ENCODE results near the gene CSNK1D.

CSNK1D gene

GRCh38 chr17:82216301-82217119 lies 57.0 kb downstream of the CSNK1D start:
- peaks cover 6% of the 10 kb centered on the region; the same call in 1 of the 2 replicates for H3K79me2 ChIP-seq (ENCODE audit: insufficient read depth, low read length)
- H3K4me1 ChIP-seq (ENCODE audit: insufficient read depth, low read length, poor library complexity, severe bottlenecking), result peaks cover 34% of the 10 kb centered on the region
- H3K4me3 ChIP-seq (ENCODE audit: low read length, poor library complexity, severe bottlenecking), result no peak overlapping the region
- no peak overlapping the region for H2AFZ ChIP-seq (ENCODE audit: low read length)
- H3F3A ChIP-seq (ENCODE audit: low read depth), result 0 out of 2 replicates have a peak, but pooled peaks cover 3% of the 10 kb centered on the region
- no peaks in the 10 kb centered on the region for H3K36me3 ChIP-seq (ENCODE audit: insufficient read depth, low read length)
- H4K20me1 ChIP-seq (ENCODE audit: insufficient read depth, low read length, poor library complexity, severe bottlenecking), result no peaks in the 10 kb centered on the region
- no peaks in the 10 kb centered on the region for H3K9me3 ChIP-seq (ENCODE audit: insufficient read depth, low read depth, low read length)
- H3K27me3 ChIP-seq (ENCODE audit: insufficient read depth, low read length, poor library complexity, severe bottlenecking), result no peaks in the 10 kb centered on the region
- TF ChIP-seq, protein P1, sequence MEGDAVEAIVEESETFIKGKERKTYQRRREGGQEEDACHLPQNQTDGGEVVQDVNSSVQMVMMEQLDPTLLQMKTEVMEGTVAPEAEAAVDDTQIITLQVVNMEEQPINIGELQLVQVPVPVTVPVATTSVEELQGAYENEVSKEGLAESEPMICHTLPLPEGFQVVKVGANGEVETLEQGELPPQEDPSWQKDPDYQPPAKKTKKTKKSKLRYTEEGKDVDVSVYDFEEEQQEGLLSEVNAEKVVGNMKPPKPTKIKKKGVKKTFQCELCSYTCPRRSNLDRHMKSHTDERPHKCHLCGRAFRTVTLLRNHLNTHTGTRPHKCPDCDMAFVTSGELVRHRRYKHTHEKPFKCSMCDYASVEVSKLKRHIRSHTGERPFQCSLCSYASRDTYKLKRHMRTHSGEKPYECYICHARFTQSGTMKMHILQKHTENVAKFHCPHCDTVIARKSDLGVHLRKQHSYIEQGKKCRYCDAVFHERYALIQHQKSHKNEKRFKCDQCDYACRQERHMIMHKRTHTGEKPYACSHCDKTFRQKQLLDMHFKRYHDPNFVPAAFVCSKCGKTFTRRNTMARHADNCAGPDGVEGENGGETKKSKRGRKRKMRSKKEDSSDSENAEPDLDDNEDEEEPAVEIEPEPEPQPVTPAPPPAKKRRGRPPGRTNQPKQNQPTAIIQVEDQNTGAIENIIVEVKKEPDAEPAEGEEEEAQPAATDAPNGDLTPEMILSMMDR (conservative IDR thresholded peaks at IDR 0.05; ENCODE audit: low read length), result no peak
- no peak for TF ChIP-seq EZH2phosphoT487 (IDR thresholded peaks at IDR 0.05; ENCODE audit: borderline replicate concordance)
- H3K9me2 ChIP-seq (replicated peaks; ENCODE audit: low read depth, low read length), result no peaks in the 10 kb centered on the region
- H3K9ac ChIP-seq (ENCODE audit: low read depth, low read length, poor library complexity, severe bottlenecking), result no peak overlapping the region
- H3K4me2 ChIP-seq (ENCODE audit: low read depth, low read length, poor library complexity, severe bottlenecking), result no peak overlapping the region

DNA sequence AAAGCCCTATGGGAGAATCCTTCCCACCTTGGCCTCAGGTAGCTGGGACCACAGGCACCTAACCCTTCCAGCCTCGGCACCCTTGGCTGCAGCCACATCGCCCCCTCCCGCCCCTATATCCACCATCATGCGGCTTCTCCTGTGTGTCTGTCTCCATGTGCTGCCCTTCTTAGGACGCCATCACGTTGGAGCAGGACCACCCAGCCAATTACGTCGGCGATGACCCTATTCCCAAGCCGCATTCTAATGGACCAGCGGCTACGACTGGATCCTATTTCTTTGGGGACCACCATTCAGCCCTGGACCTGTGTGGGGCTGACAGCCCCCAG lies 57.6 kb downstream of the CSNK1D start:
- 0 out of 2 replicates have a peak, but pooled peaks cover 3% of the 10 kb centered on the region for H3F3A ChIP-seq (ENCODE audit: low read depth)
- H3K4me1 ChIP-seq (ENCODE audit: insufficient read depth, low read length, poor library complexity, severe bottlenecking), result peaks cover 39% of the 10 kb centered on the region
- H3K36me3 ChIP-seq (ENCODE audit: insufficient read depth, low read length), result no peaks in the 10 kb centered on the region
- H2AFZ ChIP-seq (ENCODE audit: low read length), result no peak overlapping the region
- H3K9me2 ChIP-seq (replicated peaks; ENCODE audit: low read depth, low read length), result no peaks in the 10 kb centered on the region
- H4K20me1 ChIP-seq (ENCODE audit: insufficient read depth, low read length, poor library complexity, severe bottlenecking), result no peaks in the 10 kb centered on the region
- no peaks in the 10 kb centered on the region for H3K9me3 ChIP-seq (ENCODE audit: insufficient read depth, low read depth, low read length)
- H3K79me2 ChIP-seq (ENCODE audit: insufficient read depth, low read length), result peaks cover 11% of the 10 kb centered on the region; the same call in 1 of the 2 replicates
- no peaks in the 10 kb centered on the region for H3K27me3 ChIP-seq (ENCODE audit: insufficient read depth, low read length, poor library complexity, severe bottlenecking)
- H3K4me3 ChIP-seq (ENCODE audit: low read length, poor library complexity, severe bottlenecking), result no peak overlapping the region
- H3K4me2 ChIP-seq (ENCODE audit: low read depth, low read length, poor library complexity, severe bottlenecking), result no peak overlapping the region
- TF ChIP-seq, protein P1 (conservative IDR thresholded peaks at IDR 0.05; ENCODE audit: low read length), result no peak
- no peak for TF ChIP-seq EZH2phosphoT487 (IDR thresholded peaks at IDR 0.05; ENCODE audit: borderline replicate concordance)
- H3K9ac ChIP-seq (ENCODE audit: low read depth, low read length, poor library complexity, severe bottlenecking), result no peak overlapping the region

DNA sequence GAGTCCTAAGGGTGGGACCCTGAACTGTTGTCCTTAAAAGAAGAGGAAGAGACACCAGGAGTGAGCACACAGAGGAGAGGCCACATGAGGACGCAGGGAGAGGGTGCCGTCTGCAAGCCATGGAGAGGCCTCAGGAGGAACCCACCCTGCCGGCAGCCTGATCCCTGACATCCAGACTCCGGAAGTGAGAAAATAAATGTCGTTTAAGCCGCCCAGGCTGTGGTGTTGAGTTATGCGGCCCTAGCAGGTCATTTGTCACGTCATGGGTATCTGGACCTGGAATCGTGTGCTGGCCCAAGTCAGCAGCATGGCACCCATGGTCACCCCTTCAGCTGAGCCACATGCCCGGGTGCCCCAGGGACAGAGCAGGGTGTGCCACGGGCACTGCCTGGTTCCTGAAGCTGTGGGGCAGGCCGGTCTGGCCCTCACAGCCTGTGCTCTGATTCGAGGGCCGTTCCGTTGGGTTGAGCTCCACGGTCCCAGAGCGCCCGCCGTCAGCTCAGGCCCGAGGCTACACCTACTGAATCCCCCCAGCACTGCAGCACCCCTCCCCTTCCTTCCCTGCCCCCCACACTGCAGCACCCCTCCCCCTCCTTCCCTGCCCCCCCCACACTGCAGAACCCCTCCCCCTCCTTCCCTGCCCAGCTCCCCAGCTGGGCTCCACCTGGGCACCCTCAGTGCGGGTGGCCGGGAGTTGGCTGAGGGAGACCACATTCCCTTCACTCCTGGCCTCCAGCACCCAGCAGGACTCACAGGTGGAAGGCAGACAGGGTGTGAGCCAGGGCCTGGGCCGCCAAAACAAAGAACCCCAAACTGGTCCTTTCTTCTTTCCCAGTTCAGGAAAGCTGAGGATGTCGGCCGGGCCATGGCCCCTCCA lies 58.2 kb downstream of the CSNK1D start:
- Histone ChIP-seq H3K4me1 (ENCODE audit: insufficient read depth, low read length, poor library complexity, severe bottlenecking) (peaks cover 39% of the 10 kb centered on the region), H3K9ac (ENCODE audit: low read depth, low read length, poor library complexity, severe bottlenecking) (no peak overlapping the region), H3K4me2 (ENCODE audit: low read depth, low read length, poor library complexity, severe bottlenecking) (no peak overlapping the region), H4K20me1 (ENCODE audit: insufficient read depth, low read length, poor library complexity, severe bottlenecking) (no peaks in the 10 kb centered on the region), H2AFZ (ENCODE audit: low read length) (no peak overlapping the region), H3K36me3 (ENCODE audit: insufficient read depth, low read length) (no peaks in the 10 kb centered on the region), H3K9me2 (replicated peaks; ENCODE audit: low read depth, low read length) (no peaks in the 10 kb centered on the region), H3K9me3 (ENCODE audit: insufficient read depth, low read depth, low read length) (no peaks in the 10 kb centered on the region), H3K79me2 (ENCODE audit: insufficient read depth, low read length) (peaks cover 12% of the 10 kb centered on the region; the same call in 1 of the 2 replicates), H3K4me3 (ENCODE audit: low read length, poor library complexity, severe bottlenecking) (no peak overlapping the region), H3F3A (ENCODE audit: low read depth) (0 out of 2 replicates have a peak, but pooled peaks cover 3% of the 10 kb centered on the region), H3K27me3 (ENCODE audit: insufficient read depth, low read length, poor library complexity, severe bottlenecking) (no peaks in the 10 kb centered on the region)
- TF ChIP-seq EZH2phosphoT487 (IDR thresholded peaks at IDR 0.05; ENCODE audit: borderline replicate concordance), result no peak
- TF ChIP-seq, protein P1 (conservative IDR thresholded peaks at IDR 0.05; ENCODE audit: low read length), result no peak
